Stimulated activated CD4-positive, alpha-beta T cell treated with anti-CD3 and anti-CD28 coated beads, Interleukin-15, amount 100 ng/mL, for 1 hour (primary cell): ENCODE results near the gene WDR26.
"Not testable (repeated sequence)": the region's sequence is repeated elsewhere in the genome, so short reads cannot be mapped to it uniquely, and the experiment has no call there.

Experiments used
- DNase-seq, 2 donors: peaks; one replicate each; pipeline ENCODE4 v3.0.0-alpha.2; 2020; ENCODE audit warnings: low read depth in 1 of 2, low spot score in 1 of 2

WDR26 gene

DNA sequence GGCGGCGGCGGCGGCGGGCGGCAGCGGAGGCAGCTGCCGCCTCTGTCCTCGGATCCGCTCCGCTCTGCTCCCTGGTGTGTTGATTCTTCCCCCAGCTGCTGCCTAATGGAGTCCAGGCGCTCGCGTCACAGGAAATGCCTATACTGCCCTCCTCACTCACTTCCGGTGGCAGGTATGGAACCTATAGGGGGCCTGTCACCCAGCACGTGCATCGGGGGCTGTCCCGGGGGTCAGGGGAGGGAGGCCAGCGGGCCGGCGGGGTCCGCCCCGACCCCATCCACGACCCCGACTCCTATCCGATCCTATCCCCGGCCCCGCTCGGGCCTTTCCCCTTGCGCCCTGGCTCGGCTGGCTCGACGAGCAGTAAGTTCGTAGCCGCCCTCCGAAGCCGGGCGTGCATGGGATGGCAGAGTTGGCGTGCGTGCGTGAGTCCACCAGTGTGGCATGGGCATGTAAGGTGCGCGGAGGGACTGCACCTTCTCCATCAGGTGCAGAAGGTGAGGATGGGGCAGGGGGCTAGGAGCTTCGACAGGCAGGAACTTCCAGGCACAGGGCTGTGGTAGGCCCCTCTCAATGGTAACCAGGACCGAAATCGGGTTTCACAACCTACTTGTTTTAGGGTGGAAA is at the start of gene WDR26:
Gene WDR26, minus strand, starts transcription at position 107 of the 627 bp plus-strand sequence.
- peak; percentile 55 to 60 for DNase-seq

GRCh38 chr1:224483206-224483605 is 48.6 kb upstream of the WDR26 start:
- DNase-seq: not testable (repeated sequence)

- DNase-seq: no peak
These were observed 48.0 kb upstream of the WDR26 start for GRCh38 chr1:224482619-224483018.

GRCh38 chr1:224481601-224482000 is 47.0 kb upstream of the WDR26 start:
- DNase-seq: no peak

DNA sequence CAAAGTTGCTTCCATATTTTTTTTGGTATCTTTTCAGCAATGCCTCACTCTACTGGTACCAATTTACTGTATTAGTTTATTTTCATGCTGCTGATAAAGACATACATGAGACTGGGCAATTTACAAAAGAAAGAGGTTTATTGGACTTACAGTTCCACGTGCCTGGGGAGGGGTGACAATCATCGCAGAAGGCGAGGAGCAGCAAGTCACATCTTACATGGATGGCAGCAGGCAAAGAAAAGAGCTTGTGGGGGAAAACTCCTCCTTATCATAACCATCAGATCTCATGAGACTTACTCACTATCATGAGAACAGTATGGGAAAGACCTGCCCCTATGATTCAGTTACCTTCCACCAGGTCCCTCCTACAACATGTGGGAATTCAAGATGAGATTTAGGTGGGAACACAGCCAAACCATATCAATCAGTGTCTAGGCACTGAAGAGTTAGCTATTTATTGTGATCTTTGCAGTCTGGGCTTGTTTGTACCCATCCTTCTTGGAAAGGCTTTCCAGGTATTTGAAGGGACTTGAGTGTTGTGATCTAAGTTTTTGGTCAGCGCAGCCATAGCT is 46.4 kb upstream of the WDR26 start:
- DNase-seq: not testable (repeated sequence)

GRCh38 chr1:224480200-224480599 is 45.6 kb upstream of the WDR26 start:
- not testable (repeated sequence) for DNase-seq

GRCh38 chr1:224472806-224473205 is 38.2 kb upstream of the WDR26 start:
- DNase-seq: no peak

DNA sequence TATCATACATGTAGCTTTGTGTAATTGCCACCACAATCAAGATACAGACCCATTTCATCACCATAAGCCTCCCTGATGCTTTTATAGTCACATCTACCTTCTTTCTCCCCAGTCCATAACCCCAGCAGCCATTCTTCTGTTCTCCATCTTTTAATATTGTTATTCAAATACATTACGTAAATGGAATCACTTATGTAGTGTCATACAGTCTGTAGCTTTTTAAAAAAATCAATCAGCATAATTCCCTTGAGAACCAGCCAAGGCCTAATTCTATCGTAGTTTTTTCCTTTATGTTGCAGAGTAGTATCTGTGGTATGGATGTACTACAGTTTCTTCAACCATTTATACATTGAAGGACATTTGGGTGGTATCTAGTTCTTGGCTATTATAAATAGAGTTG is 31.6 kb upstream of the WDR26 start:
- DNase-seq: no peak

- no peak for DNase-seq
These were observed 25.4 kb upstream of the WDR26 start for GRCh38 chr1:224459966-224460365.

DNA sequence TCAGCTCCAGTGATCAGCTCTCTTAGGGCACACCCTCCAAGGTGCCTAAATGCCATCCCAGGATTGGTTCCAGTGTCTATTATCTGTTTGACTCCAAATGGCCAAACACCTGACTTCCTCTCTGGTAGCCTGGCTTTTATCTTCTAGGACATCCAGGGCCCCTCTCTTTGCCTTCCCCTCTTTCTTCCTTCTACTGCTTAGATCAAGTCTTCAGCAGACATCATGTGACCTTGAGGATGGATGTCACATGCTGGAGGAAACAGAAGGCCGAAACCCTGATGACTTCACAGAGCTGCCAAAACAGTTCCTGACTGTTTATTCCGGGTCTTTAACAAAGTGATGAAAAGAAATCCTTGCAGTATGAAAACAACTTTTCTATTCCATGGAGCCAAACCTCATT is 24.4 kb upstream of the WDR26 start:
- DNase-seq: no peak

GRCh38 chr1:224458296-224458695 is 23.7 kb upstream of the WDR26 start:
- no peak for DNase-seq

- DNase-seq: no peak
These were observed 23.2 kb upstream of the WDR26 start for GRCh38 chr1:224457782-224458144.

GRCh38 chr1:224456637-224456953 is 22.0 kb upstream of the WDR26 start:
- no peak for DNase-seq

DNA sequence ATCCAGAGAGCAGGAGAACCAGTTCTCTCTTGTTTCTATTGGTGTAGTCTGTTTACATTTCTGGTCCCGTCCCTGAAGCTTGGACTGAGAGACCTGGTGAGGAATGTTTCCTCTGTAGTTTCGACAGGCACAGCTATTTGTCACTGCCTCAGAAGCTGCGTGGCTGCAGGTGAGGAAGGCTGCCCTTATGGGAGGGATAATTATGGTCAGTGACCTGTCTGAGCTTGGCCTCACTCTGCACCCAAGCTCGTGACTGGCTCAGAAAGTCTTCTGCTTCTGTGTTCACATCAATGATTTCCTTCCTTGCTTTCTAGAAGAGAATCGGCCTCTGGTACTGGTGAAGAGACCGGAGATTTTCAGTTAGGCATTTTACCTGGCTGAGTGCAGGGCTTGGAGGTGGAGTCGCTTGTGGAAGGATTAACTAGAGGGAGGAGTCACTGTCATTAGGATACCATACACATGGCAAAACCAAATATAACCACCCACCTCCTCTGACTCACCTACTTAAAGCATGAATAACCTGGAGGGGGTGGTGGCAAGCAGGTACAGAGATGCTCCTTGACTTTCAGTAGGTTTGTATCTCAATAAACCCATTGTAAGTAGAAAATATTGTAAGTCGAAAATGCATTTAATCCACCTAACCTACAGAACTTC is 19.9 kb upstream of the WDR26 start:
- no peak for DNase-seq

DNA sequence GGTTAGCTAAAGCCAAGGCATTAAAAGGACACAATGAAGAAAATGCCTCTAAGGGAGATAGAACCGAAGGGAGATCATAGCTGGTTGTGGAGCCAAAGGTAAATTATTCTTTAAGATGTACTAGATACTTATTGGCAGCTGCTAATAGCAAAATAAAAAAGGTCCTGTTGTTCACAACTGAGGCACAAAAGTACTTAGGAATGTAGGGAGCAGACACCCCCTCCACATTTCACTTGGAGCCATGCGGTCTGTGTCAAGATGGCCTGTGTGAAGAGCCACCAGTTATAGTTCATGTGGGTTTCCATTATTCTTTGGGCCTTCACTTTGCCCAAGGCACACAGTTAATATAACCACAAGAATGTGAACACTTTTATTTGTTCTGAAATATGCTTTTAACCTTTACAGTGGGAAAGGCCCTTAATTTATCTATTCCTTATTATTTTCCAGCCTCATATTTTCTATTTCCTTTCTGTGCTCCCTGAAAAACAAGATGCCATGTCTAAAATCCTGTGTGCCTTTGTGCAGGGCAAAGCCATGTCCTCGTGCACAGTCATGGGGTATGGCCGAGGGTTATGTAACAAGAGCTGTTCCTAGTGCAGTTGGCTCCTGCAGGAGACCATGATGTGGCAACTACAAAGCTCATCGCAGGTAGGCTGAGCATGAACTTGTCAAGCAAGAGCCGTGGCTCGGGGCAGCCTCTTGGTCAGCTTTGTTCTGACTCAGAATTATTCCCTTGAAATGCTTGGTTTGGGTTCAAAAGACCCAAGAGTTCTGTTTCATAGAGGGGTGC is 16.2 kb upstream of the WDR26 start:
- no peak for DNase-seq

GRCh38 chr1:224450159-224450558 is 15.6 kb upstream of the WDR26 start:
- DNase-seq: no peak

DNA sequence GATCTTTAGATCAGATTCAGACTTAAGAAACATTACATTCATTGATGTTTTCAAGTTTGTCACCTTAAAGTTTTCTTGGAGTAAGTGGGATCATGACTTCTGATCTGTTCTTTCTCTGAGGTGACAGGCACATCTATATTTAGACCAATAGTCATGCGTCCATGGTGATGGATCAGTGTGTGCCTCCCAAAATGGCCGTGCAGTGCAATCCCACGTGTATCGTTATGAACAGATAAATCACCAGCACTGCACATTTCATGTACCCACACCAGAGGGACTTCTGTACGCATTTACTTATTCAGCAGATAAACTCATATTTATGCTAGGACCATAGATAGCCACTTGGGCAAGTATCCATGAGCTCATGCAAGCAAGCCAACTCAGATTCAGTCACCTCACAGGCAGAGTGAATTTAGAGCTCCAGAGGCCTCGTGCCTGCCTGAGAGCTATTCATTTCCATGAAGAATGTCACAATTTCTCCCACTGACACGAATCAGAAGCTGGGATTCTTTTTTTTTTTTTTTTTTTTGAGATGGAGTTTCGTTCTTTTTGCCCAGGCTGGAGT is 13.9 kb upstream of the WDR26 start:
- no peak for DNase-seq

DNA sequence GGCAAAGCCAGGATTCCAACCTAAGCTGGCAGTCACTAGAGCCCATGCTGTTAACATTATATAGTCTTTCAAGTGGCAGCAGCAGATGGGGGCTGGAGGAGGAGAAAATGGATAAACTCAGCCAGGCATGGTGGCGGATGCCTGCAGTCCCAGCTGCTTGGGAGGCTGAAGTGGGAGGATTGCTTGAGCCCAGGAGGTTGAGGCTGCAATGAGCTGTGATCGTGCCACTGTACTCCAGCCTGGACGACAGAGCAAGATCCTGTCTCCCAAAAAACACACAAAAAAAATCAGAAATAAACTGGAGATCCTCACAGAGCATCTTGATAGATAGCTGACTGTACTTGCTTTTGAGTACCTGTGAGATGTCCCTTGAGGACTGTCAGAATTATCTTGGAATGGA is 13.4 kb upstream of the WDR26 start:
- no peak for DNase-seq

GRCh38 chr1:224447251-224447650 is 12.7 kb upstream of the WDR26 start:
- no peak for DNase-seq

GRCh38 chr1:224438989-224439388 is 4.4 kb upstream of the WDR26 start:
- DNase-seq: no peak

DNA sequence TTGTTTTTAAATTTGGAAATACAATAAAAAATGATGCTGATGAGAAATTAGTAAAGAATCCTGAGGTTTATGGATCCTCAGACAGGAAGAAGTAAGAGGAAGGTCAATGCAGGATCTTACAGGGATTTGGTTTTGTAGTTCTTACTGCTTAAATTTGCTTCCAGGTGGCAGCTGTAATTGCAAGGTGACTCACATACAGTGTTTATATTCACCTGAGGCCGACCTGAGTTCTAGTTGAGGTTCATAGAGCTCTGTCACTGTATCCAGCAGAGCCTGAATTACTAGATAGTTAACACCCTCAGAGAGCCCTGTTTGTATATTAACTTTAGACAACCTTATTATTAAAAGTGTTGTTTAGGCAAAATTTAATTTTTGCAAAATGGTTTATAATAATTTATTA is 1.4 kb upstream of the WDR26 start:
- no peak for DNase-seq

- no peak for DNase-seq
These were observed 744 bp upstream of the WDR26 start for GRCh38 chr1:224435318-224435763.
